ENCODE measurements around the gene WASF1.
A peak's percentile ranks its signal among the peaks of the same experiment; 100 is the strongest.

The WASF1 gene
- total RNA-seq: 0.05 to 4.6 (median 0.61) reads per million in 18 experiments

GRCh38 chr6:110179406-110180227 lies at the start of gene WASF1:
TSS of gene WASF1 (minus strand) at chr6:110179670. CDS start at chr6:110127601, 52,069 bp downstream.
- peak; percentile 96 for DNase-seq

GRCh38 chr6:110226261-110226660 lies 46.8 kb upstream of the WASF1 start:
- no peak for DNase-seq

- no peak for DNase-seq
These were observed 42.3 kb upstream of the WASF1 start for GRCh38 chr6:110221738-110222137.

- DNase-seq: peak; percentile 17 to 19
These were observed 37.8 kb upstream of the WASF1 start for GRCh38 chr6:110217266-110217665.

- DNase-seq: no peak
These were observed 36.7 kb upstream of the WASF1 start for GRCh38 chr6:110216140-110216539.

- DNase-seq: no peak
These were observed 34.9 kb upstream of the WASF1 start for GRCh38 chr6:110214338-110214737.

- no peak for DNase-seq
These were observed 32.3 kb upstream of the WASF1 start for GRCh38 chr6:110211753-110212152.

GRCh38 chr6:110207652-110208051 lies 28.2 kb upstream of the WASF1 start:
- DNase-seq: no peak

GRCh38 chr6:110201151-110201884 lies 21.8 kb upstream of the WASF1 start:
- no peak for DNase-seq

- no peak for DNase-seq
These were observed 19.1 kb upstream of the WASF1 start for GRCh38 chr6:110198561-110198960.

GRCh38 chr6:110196874-110197273 lies 17.4 kb upstream of the WASF1 start:
- no peak for DNase-seq

- no peak for DNase-seq
These were observed 16.2 kb upstream of the WASF1 start for GRCh38 chr6:110195639-110196038.

- no peak for DNase-seq
These were observed 12.0 kb upstream of the WASF1 start for GRCh38 chr6:110191477-110191876.

- DNase-seq: no peak
These were observed 11.3 kb upstream of the WASF1 start for GRCh38 chr6:110190726-110191125.

- no peak for DNase-seq
These were observed 9.3 kb upstream of the WASF1 start for GRCh38 chr6:110188791-110189190.

GRCh38 chr6:110185879-110186278 lies 6.4 kb upstream of the WASF1 start:
- no peak for DNase-seq

GRCh38 chr6:110183292-110183885 lies 3.9 kb upstream of the WASF1 start:
- no peak for DNase-seq

GRCh38 chr6:110181131-110182030 lies 1.9 kb upstream of the WASF1 start:
- DNase-seq: peak; percentile 60 to 70

GRCh38 chr6:110180228-110181008 lies 948 bp upstream of the WASF1 start, which contains the start of gene CDC40:
TSS of gene CDC40 (plus strand) at chr6:110180427. CDS start at chr6:110180445, 18 bp downstream.
- peak; percentile 6 to 65 for DNase-seq

- peak in 1 of 2 donors; percentile 19 for DNase-seq
These were observed 654 bp downstream of the WASF1 start for GRCh38 chr6:110178626-110179405.

All from inflammatory macrophage (primary cell).